GM19238 (cell line): ENCODE measurements around the gene VEZF1.
A peak's percentile ranks its signal among the peaks of the same experiment; 100 is the strongest.

Experiments
- DNase-seq: peaks from one replicate; pipeline ENCODE4 v3.0.0; 2011; ENCODE audit warnings: low spot score; ENCODE audit not compliant: insufficient read length

The VEZF1 gene

DNA sequence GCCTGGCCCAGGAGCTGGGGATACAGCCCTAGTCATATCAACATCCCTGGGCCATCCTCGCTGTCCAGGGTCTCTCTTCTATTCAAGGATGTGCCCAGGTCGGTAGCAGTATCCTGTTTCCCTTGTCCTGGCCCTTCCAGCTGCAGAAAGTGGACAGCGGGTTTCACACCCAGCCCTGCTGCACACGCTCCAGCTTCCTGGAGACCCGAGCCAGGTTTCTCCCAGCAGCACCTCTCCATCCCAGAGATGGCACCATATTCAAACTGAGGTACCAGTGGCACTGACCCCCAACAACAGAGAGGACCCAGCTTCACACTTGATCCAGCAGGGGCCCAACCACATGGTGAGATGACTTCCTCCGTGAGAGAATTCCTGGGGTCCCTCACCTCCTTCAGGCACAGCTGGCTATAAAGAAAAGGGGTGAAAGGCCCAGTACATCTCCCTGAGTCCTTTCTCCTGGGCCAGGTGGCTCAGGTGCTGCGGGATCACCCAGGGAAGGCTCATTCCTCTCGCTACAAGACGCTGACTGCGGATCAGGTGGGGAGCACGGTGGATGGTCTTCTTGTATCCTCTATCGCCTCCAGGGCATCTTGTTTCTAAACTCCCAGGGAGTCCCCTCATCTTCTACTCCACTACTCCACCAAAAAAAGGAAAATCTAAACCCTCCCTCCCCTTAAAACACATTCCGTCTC, 34.2 kb downstream of the VEZF1 start:
- DNase-seq = no peak

DNA sequence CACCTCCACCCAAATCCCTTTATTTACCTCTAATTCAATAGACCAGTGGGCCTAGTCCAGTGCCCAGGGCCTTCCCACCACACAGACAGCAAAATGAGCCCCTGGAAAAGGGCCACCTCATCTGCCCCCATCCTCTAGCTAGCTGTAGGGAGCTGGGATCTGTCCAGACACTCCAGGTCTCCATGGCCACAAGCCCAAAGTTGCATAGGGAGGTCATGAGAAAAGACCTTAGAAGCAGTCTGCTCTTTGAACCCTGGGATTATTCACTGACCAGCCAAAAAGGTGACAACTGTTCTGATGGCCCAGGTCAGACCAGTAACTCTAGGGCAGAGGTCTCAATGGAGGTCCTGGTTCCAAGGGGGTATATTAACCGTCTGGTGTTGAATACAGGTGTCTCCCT, 34.8 kb downstream of the VEZF1 start:
- DNase-seq = no peak

DNA sequence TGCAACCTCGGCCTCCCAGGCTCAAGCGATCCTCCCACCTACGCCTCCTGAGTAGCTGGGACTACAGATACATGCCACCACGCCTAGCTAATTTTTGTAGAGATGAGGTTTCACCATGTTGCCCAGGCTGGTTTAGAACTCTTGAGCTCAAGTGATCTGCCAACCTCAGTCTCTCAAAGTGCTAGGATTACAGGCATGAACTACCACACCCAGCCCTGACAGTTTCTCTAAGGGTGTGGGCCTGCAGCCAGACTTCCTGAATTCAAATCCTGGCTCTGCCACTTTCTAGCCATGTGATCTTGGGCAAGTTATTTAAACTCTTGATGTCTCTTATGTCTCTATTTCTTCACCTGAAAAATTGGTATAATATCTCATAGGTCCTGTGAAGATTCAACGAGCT, 38.4 kb downstream of the VEZF1 start:
- no peak for DNase-seq

DNA sequence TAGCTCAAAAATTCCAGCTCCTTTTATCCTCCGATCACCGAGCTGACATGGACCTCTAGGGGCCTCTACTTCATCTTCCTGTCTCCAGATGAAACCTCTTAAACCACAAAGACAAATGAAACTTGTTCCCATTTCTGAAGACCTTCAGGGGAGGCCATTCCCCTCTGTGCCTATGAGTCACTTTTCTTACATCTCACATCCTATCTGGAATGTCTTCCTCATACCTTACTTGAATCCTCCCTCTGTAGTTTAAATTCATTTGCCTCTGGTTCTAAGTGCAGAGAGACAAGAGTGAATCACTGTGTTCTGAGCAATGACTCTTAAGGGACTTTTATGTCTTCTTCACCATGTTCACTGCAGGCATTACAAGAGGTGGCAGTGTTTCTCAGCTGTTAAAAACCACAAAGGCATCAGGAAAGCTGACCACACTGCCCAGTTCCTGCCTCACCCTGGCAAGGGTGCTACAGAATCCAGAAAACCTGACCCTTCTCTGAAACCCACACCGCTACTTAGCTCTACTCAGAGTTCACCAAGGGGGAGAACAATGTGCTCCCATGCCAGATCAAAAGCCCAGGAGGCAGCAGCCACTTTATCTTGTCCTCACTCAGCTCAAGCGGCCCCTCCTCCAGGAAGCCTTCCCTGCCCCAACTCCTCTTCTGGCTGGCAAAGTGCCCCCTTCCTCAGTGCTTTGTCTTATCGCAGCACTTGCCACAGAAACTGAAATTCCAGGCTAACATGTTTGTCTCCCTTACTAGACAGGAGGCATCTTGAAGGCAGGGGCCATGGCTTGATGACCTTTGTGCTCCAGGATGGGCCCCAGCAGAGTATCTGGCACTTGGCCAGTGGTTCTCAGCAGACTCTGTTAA, 39.3 kb downstream of the VEZF1 start:
- no peak for DNase-seq

DNA sequence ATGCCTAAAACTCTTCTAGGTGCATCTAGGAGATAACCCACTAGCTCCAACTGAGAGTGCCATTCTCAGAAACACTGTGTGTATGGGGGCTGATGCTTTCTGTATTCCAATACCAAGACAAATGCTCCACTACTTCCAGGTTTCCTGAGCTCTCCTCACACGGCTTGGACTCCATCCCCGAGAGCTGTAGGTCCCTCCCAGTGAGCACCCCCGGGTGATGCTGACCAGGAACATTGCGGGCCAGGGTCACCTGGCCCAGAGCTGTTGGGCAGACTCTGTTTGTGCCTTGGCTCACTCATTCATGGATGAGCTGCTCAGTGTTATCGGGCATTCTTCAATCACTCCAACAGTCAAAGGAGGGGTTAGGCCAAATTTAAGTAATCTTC, 39.9 kb downstream of the VEZF1 start:
- DNase-seq = no peak

DNA sequence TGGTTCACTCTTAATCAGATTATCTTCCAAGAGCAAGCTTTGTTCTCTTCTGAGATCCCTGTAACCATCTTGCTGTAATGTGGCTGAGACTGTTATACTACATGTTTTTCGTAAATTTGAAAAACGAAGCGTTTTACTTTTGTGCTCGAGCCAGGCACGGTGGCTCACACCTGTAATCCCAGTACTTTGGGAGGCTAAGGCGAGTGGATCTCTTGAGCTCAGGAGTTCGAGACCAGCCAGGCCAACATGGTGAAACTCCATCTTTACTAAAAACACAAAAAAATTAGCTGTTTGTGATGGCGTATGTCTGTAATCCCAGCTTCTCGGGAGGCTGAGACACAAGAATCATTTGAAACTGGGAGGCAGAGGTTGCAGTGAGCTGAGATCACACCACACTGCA, 40.7 kb downstream of the VEZF1 start:
- DNase-seq = no peak

DNA sequence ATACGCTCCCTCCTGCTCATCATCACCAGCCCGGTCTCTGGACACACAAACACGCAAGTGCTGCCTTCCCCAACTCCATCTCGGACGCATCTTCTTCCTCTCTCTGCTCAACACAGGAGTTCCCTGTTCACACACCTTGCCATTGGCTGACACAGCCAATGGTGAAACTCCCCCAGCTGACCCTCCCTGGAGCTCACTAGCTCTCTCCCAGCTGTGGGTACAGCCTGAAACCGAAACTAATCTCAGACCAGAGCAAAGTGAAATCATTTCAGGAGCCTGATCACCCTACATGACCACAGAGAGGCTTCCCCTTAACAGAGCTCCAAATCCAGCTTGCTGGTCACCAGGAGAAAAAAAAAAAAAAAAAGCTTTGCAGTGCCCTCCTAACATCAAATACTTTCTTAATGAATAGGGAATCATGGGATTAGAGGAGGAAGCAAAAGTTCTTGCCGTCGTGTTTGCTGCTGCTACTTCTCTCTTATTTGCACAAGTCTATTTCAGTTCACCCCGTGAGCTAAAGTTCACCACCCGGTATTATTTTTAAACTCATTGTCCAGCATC, 41.2 kb downstream of the VEZF1 start:
- DNase-seq = peak; percentile 83

DNA sequence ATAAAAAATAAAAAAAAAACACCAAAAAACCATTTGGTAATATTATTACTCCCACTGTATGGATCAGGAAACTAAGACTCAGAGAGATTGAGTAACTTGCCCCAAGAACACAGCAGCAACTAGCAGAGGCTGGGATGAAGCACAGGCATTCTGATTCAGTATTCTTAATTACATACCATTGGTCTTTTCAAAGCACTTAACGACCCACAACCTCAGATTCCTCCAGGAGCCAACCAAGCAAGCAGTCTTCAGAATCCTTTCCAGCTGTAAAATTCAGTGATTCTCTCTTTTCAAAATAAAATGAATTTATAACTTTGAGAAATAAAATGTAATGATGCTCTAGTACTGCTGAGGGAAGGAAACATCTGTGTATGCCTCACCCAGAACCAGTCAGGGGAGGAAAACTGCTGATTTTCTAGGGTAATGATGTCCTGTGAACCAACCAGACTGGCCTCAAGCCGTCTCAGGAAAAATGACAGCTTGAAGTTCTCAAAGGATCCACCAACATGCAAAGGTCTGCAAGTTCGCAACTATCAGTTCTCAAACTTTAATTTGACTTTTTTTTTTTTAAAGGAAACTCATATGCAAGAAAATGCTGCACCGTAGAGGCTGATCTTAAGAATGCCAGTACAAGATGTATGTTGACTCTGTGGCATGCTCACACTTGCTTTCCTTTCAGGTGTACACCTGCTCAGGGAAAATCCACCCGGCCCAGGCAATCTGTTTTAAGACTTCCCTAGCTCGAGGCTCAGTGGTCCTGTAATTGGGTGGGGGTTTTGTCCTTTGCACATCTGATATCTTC, 41.9 kb downstream of the VEZF1 start:
- DNase-seq = no peak

DNA sequence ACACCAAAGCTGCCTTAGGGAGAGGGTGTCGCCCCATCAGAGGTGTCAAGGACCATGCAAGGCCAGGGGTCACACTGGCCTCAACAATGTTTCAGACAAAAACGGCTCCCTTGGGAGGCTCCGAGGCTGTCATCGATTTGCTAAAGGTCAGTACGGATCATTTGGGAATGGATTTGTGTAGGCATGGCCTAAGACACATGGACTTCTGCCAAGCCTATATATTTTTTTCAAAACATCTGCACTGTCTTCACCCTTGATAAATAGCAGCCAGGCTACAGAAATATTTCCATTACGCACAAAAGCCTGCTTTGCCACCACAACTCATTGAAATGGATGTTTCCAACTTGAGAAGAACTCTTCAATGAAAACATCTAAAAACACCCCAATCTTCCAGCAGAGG, 43.1 kb downstream of the VEZF1 start:
- no peak for DNase-seq

DNA sequence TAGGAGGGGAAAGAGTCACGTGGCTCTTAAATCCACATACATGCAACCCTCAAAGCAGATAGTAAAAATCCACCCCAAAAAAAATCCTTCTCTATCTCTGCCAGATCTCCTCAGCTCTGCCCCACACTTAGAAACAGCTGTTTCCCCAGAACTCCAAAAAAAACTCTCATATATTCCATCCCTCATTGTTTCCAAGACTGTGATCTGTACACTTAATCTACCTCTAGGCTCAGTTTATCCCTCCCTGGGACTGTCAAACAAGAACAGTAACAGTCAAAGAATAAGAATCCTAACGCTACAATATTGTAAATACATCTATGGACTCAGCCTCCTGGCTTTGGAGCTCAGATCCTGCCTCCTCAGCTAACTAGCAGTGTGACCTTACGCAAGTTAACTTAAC, 44.4 kb downstream of the VEZF1 start:
- no peak for DNase-seq

DNA sequence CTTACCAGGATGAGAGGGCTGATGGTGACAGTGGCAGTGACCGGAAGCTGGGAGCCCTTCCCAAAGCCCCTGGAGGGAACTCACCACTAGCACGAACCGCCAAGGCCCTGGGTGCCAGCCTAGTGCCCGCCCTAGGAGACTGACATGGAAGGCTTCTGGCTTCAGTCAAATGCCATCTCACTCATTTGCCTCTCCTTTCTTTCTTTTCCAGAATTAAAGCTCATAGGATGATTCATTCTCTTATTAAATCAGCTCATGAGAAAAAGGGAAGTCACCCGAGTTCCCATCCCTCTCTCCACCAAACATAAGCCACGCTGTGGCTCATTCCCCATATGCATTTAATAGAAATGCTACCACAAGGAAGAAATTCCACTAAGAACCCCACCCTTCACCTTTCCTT, 44.9 kb downstream of the VEZF1 start:
- no peak for DNase-seq

DNA sequence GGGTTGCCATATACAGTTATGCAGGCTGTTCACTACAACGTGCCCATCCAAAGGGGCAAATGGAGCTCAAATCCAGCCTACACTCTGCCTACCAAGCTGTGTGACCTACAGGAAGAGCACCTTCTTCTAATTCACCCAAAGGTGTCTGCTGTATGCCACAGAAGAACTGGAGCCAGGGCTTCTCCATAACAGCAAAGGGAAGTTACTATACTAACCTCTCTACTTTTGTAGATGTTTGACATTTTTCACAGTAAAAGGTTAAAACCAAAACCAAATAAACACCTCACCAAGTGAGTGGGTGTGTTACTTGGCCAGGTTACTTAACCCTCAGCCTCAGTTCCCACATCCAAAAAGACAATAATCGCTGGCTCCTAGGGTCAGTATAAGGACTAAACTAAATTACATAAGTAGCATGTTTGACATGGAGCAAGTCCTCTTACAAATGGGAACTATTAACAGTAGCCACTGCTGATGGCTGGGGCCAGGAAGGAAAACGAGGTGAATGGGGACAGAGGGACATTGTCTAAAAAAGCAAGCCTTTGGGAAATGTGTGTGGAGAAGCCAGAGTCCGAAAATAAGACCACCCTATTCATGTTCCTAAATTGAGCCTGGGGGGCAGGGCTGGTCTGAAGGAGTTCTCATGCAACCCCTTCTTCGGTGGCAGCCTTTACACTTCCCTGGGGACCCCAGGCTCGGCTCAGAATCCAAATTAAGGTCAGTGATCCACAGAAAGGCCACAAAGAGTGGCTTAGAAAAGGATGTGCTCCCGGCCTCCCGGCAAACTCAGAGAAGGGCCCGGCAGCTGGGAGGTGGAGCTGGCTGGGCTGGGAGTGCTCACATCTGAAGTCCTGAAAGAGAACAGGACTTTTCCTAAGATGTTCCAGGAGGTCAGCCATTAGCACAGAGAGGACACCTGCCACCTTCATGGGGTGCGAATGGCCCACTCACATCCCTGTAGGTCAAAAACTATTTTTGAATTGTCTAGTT, 46.4 kb downstream of the VEZF1 start:
- DNase-seq = no peak

DNA sequence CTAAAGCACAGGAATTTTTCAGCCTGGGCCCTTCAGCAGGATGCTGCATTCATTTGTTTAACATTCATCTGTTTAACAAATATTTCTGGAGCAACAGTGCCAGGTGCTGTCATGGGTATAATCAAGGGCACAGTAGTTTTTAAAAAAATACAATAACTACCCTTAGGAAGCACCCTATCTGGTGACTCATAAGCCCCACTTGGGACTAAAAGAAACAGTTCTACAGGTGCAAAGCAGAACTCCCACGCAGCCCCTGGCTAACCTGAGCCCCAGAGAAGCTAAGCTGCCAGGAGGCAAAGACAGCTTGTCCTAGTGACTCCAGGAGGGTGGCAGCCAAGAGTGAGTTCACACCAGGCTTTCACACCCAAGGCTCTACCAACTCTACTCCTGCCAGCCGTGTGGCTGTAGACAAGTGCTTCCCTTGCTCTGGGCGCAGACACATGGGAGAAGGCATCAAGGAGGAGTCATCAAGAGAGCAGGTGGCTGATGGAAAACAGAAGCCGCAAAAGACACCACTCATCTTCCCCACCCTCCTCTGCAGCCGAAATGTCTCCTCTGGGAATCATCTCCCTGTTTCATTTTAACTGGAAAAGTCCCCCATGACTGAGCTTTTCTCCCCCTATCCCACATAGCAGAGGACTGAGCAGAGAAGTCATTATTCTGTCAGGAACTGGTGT, 47.3 kb downstream of the VEZF1 start:
- DNase-seq = no peak

DNA sequence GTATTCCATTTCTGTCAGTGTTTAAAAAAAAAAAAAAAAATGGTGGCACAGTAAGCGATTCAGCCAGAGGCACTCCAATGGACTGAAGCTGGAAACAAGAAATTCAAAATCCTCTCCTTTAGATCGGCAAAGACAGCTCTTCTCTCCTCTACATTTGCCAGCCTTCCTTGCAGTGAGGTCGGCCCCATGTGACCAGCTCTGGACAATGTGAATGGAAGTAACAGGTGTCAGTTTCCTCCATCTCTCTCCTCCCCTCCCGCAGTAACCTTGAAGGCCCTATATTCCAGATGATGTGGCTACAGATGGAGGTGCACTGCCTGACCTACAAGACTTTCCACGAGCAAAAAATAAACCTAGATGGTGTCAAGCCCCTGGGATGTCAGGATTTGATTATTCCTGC, 47.8 kb downstream of the VEZF1 start:
- DNase-seq = no peak

DNA sequence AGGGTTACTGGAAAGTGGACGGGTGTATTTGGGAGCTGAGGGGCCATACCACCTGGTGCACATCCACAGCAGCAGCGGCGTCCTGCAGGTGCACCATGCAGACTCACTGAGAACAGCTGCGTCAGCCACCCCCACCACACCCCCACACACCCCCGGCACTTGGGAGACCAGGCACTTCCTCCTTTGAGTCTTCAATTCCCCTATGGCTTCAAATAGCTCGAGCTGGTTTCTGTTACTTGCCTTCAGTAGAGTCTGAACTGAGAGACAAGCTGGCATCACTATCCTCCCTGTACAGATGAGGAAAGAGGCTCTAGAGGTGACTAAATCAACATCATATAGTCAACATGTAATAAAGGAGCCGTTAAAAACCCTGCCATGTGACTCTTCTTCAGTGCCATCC, 48.3 kb downstream of the VEZF1 start:
- DNase-seq = peak; percentile 80

DNA sequence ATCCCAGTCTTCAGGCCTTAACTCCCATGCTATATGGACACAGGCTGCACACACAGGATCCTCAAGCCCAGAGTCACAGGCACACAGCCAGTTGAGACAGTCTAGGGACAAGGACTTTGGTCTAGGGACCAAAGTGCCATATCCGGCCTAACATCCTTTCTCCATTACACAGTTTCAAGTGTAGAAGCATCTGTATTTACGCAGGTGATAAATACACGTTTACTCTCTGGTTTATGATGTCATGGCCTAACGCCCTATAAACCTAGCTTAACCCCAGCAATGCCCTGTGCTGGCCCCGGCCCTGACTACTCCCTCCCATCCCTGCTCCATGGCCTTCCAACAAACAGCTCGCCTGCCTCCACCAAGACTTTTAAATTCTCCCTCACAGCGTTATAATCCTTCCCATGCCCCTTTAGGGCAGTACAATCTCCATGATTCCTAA, 50.0 kb downstream of the VEZF1 start:
- DNase-seq = no peak

DNA sequence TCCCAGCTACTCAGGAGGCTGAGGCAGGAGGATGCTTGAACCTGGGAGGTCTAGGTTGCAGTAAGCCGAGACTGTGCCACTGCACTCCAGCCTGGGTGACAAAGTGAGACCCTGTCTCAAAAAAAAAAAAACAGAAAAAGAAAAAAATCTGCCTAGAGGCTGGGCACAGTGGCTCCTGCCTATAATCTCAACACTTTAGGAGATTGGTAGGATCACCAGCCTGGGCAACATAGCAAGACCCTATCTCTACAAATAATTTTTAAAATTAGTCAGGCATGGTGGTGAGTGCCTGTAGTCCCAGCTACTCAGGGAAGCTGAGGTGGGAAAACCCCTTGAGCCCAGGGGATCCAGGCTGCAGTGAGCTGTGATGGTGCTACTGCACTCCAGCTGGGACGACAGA, 50.6 kb downstream of the VEZF1 start:
- no peak for DNase-seq

DNA sequence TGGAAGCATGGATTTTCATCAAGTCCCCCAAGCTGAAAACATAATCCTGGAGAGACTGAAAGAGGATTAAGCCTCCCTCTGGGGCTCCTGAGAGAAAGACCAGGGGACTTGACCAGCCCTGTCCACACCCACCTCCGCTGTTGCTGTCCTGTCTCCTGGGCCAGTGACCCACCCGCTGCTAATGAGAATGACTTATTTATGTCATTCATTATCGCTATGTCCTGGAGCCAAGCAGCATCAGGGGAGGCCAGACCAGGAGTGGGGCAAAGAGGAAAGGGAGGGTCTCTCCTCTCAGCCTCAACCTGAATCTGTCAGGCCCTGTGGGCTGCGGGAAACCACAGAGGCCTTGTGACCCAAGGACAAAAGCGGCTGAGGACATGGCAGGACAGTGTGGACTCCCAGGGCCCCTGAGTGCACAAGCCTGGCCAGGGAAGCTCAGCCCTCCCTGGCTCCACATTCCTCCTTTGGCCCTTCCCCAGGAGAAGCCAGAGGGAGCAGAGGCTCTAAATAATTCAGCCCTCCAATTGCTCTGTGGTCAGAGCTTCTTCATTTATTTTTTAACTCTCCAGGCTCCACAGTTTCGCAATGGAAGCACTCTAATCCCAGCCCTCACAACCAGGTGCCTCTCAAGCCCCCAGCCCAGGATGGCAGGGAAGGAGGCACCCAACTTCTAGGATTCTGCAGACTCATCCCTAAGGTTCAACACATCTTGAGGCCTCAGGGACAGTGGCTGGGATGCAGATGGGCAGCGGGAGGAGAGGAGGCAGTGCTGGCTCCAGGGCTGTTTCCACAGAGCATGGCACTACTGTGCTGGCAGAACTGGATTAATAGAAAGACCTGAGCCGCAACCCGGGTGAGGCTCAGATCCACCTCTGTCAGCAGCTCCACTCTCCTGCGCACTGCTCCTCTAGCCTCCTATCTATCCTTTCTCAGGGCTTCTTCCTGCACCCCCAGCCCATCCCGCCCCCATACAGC, 51.9 kb downstream of the VEZF1 start:
- no peak for DNase-seq
